H1 (cell line): ENCODE data around the gene IMPDH1. TPM values are rescaled to one million over a fixed set of nuclear protein-coding genes. Genes with fewer than 3 reads are reported as not detected.

Experiments used
- CTCF ChIA-PET: fragments of 300-600 bp; sonication (Branson Sonifier 250); formaldehyde crosslinking; loops from one replicate; lab custom pipeline; 2021; ENCODE audit not compliant: partially characterized antibody; lab: Charles Lee
- POLR2A ChIA-PET: fragments of 300-600 bp; sonication (Branson Sonifier 250); formaldehyde crosslinking; loops from one replicate; lab custom pipeline; 2021; ENCODE audit warnings: inconsistent platforms; ENCODE audit not compliant: partially characterized antibody; lab: Charles Lee
- DNase-seq, 2 experiments: peaks; one replicate each; pipeline versions ENCODE4 v3.0.0 to v3.0.0-alpha.2; 2010 to 2022; ENCODE audit warnings: low spot score in 2 of 2, low read depth in 1 of 2, mixed read lengths in 1 of 2
- FAIRE-seq: peaks from 2 replicates; lab custom pipeline; 2011; peaks lifted over from hg19 to GRCh38; lab: Jason Lieb, UNC
- H2AFZ ChIP-seq: 2 replicates; pipeline ENCODE4 v1.8.1; 2012; ENCODE audit warnings: low read length, inconsistent platforms
- H2AK5ac ChIP-seq: 2 replicates; pipeline ENCODE4 v1.6.1; 2013; ENCODE audit warnings: low read depth, low read length
- H2BK120ac ChIP-seq: replicated peaks from 2 replicates; pipeline ENCODE3; 2013; ENCODE audit warnings: low read depth, low read length, inconsistent platforms
- H2BK12ac ChIP-seq: 2 replicates; pipeline ENCODE4 v1.6.1; 2013; ENCODE audit warnings: low read depth, low read length
- H2BK15ac ChIP-seq: 2 replicates; pipeline ENCODE4 v1.6.1; 2013; ENCODE audit warnings: low read length
- H2BK20ac ChIP-seq: 2 replicates; pipeline ENCODE4 v1.6.1; 2013; ENCODE audit warnings: low read length
- H2BK5ac ChIP-seq: 2 replicates; pipeline ENCODE4 v1.6.1; 2013; ENCODE audit warnings: low read depth, low read length
- H3K14ac ChIP-seq: 2 replicates; pipeline ENCODE4 v1.6.1; 2013; ENCODE audit warnings: inconsistent platforms; ENCODE audit not compliant: insufficient read length
- H3K18ac ChIP-seq: 2 replicates; pipeline ENCODE4 v1.6.1; 2013; ENCODE audit warnings: low read length; ENCODE audit errors: extremely low read depth
- H3K23ac ChIP-seq: 2 replicates; pipeline ENCODE4 v1.6.1; 2013; ENCODE audit warnings: inconsistent platforms; ENCODE audit not compliant: insufficient read length
- H3K23me2 ChIP-seq: 2 replicates; pipeline ENCODE4 v1.6.1; 2013; ENCODE audit warnings: low read depth, low read length
- H3K27ac ChIP-seq: 2 replicates; pipeline ENCODE4 v1.6.1; 2011; ENCODE audit warnings: low read depth, low read length, inconsistent platforms
- H3K27me3 ChIP-seq, 4 experiments: replicated peaks in 1 of 4; 1 replicate in 1 of 4; 2 replicates in 3 of 4; pipeline versions ENCODE4 v1.6.1 to v1.8.1; 2011 to 2013; ENCODE audit warnings: low read length in 3 of 4, mild to moderate bottlenecking in 3 of 4, inconsistent platforms in 2 of 4, mixed read lengths in 2 of 4, moderate library complexity in 1 of 4; ENCODE audit not compliant: control insufficient read depth in 3 of 4, insufficient read depth in 3 of 4; ENCODE audit errors: extremely low read depth in 1 of 4
- H3K36me3 ChIP-seq, 4 experiments: 2 replicates each; pipeline versions ENCODE4 v1.6.1 to v1.8.1; 2011 to 2013; ENCODE audit warnings: mild to moderate bottlenecking in 4 of 4, low read length in 3 of 4, moderate library complexity in 2 of 4, control low read depth in 1 of 4, inconsistent platforms in 1 of 4; ENCODE audit not compliant: insufficient read depth in 4 of 4, control insufficient read depth in 2 of 4
- H3K4ac ChIP-seq: replicated peaks from 2 replicates; pipeline ENCODE3; 2013; ENCODE audit warnings: low read length, low read depth, mixed read lengths, inconsistent platforms; ENCODE audit not compliant: insufficient read length
- H3K4me1 ChIP-seq, 4 experiments: replicated peaks in 1 of 4; 1 replicate in 1 of 4; 2 replicates in 3 of 4; pipeline versions ENCODE4 v1.6.1 to v1.8.1; 2011 to 2013; ENCODE audit warnings: low read length in 3 of 4, inconsistent platforms in 2 of 4, mixed read lengths in 1 of 4; ENCODE audit not compliant: insufficient read depth in 4 of 4, control insufficient read depth in 3 of 4
- H3K4me2 ChIP-seq, 2 experiments: 2 replicates each; pipeline versions ENCODE4 v1.6.1 to v1.8.1; 2011 to 2013; ENCODE audit warnings: low read depth in 2 of 2, low read length in 2 of 2, control low read depth in 1 of 2, inconsistent platforms in 1 of 2, mild to moderate bottlenecking in 1 of 2; ENCODE audit not compliant: insufficient read depth in 1 of 2
- H3K4me3 ChIP-seq, 4 experiments: fragments of 200-600, 300-600 bp in 1 of 4; sonication (generic), shearing (Covaris generic), sonication (Bioruptor Twin) in 1 of 4; 2 replicates each; pipeline versions ENCODE4 v1.5.1 to v1.8.1; 2011 to 2016; ENCODE audit warnings: low read length in 4 of 4, low read depth in 3 of 4, control low read depth in 2 of 4, inconsistent platforms in 2 of 4, mild to moderate bottlenecking in 2 of 4, mixed read lengths in 1 of 4, moderate library complexity in 1 of 4; ENCODE audit not compliant: insufficient read depth in 2 of 4; ENCODE audit errors: extremely low read depth in 1 of 4
- H3K56ac ChIP-seq: replicated peaks from 2 replicates; pipeline ENCODE3; 2013; ENCODE audit warnings: low read depth, mild to moderate bottlenecking, mixed read lengths, low read length, inconsistent platforms; ENCODE audit not compliant: insufficient read length
- H3K79me1 ChIP-seq: 2 replicates; pipeline ENCODE4 v1.6.1; 2013; ENCODE audit warnings: low read depth, low read length, control low read depth
- H3K79me2 ChIP-seq, 2 experiments: 2 replicates each; pipeline versions ENCODE4 v1.6.1 to v1.8.1; 2012 to 2013; ENCODE audit warnings: low read length in 2 of 2, mild to moderate bottlenecking in 2 of 2, inconsistent platforms in 1 of 2; ENCODE audit not compliant: insufficient read depth in 2 of 2, control insufficient read depth in 1 of 2
- H3K9ac ChIP-seq, 4 experiments: replicated peaks in 1 of 4; 1 replicate in 1 of 4; 2 replicates in 3 of 4; pipeline versions ENCODE4 v1.6.1 to v1.8.1; 2011 to 2013; ENCODE audit warnings: low read depth in 3 of 4, low read length in 3 of 4, control low read depth in 2 of 4, mild to moderate bottlenecking in 2 of 4, moderate library complexity in 2 of 4, inconsistent platforms in 1 of 4; ENCODE audit errors: extremely low read depth in 1 of 4
- H3K9me3 ChIP-seq, 2 experiments: 2 replicates each; pipeline versions ENCODE4 v1.6.1 to v1.8.1; 2012 to 2013; ENCODE audit warnings: mild to moderate bottlenecking in 2 of 2, moderate library complexity in 2 of 2, control low read depth in 1 of 2, inconsistent platforms in 1 of 2, low read depth in 1 of 2, low read length in 1 of 2, mixed read lengths in 1 of 2; ENCODE audit not compliant: insufficient read depth in 2 of 2
- H4K20me1 ChIP-seq, 2 experiments: replicated peaks in 1 of 2; 2 replicates each; pipeline versions ENCODE3 to v1.8.1; 2011 to 2013; ENCODE audit warnings: inconsistent platforms in 2 of 2, low read length in 2 of 2, mild to moderate bottlenecking in 1 of 2; ENCODE audit not compliant: insufficient read depth in 2 of 2, control insufficient read depth in 1 of 2
- H4K5ac ChIP-seq: 2 replicates; pipeline ENCODE4 v1.6.1; 2013; ENCODE audit warnings: low read length, low read depth, mixed read lengths, inconsistent platforms; ENCODE audit not compliant: insufficient read length
- H4K8ac ChIP-seq: 2 replicates; pipeline ENCODE4 v1.8.0; 2013; ENCODE audit warnings: mild to moderate bottlenecking, moderate library complexity, low read length, inconsistent platforms; ENCODE audit not compliant: insufficient read depth; ENCODE audit errors: extremely low read depth
- H4K91ac ChIP-seq: replicated peaks from 2 replicates; pipeline ENCODE3; 2013; ENCODE audit warnings: low read length, mixed read lengths, inconsistent platforms; ENCODE audit not compliant: insufficient read length
- HDAC6 ChIP-seq: IDR thresholded peaks from one replicate; pipeline ENCODE4 v1.7.1; 2012; ENCODE audit warnings: low read depth, mild to moderate bottlenecking, inconsistent platforms, low read length, moderate library complexity
- SAP30 ChIP-seq: fragments of 300-600 bp; sonication (generic); IDR thresholded peaks from 2 replicates; pipeline ENCODE4 v1.7.1; 2012; ENCODE audit warnings: low read length, moderate library complexity, mild to moderate bottlenecking, inconsistent platforms; ENCODE audit not compliant: insufficient read depth, insufficient replicate concordance
- SIN3A ChIP-seq, 2 experiments: IDR thresholded peaks in 1 of 2; conservative IDR thresholded peaks in 1 of 2; 2 replicates each; pipeline ENCODE4 v1.6.1; 2011 to 2012; ENCODE audit warnings: low read length in 2 of 2, improper control_type of control experiment in 1 of 2, low read depth in 1 of 2, mild to moderate bottlenecking in 1 of 2
- SP2 ChIP-seq: IDR thresholded peaks from 2 replicates; pipeline ENCODE4 v1.6.1; 2012; ENCODE audit warnings: mild to moderate bottlenecking, low read length, inconsistent platforms
- WGBS, 2 experiments: shearing (Covaris generic) in 1 of 2; methylation state at CpG; one replicate each; pipeline versions ENCODE4 v1.1.6 to v1.1.7; 2013 to 2015; ENCODE audit warnings: low lambda C conversion rate in 2 of 2, mixed read lengths in 2 of 2, inconsistent platforms in 1 of 2, low coverage in 1 of 2, missing lambda C conversion rate in 1 of 2; ENCODE audit not compliant: insufficient replicate concordance in 2 of 2, insufficient coverage in 1 of 2, insufficient read length in 1 of 2; ENCODE audit errors: extremely low coverage in 1 of 2, missing lambda C conversion rate in 1 of 2; 5-methylcytosine and 5-hydroxymethylcytosine counted together
- polyA plus RNA-seq, 7 experiments: library from polyadenylated mRNA; depleted of rRNA in 3 of 7; stranded (reverse) in 5 of 7; unstranded in 2 of 7; fragments of >200 nt in 5 of 7; fragments of 200-250 nt in 2 of 7; gene quantifications; 1 replicate in 5 of 7; 2 replicates in 1 of 7; 4 replicates in 1 of 7; pipeline versions ENCODE4 v1.2.1 to v1.2.3, GENCODE V29; 2011 to 2013; ENCODE audit warnings: missing spikeins in 2 of 7, mixed read lengths in 2 of 7
- total RNA-seq: library from RNA; stranded (reverse); fragmentation: NEBNext Ultra II Directional; extraction: Animal tissue kit (Norgen Biotek cat#: 25700); gene quantifications from 2 replicates; pipeline ENCODE4 v1.2.1, GENCODE V29; 2021
- TF ChIP-seq, protein P1 (sequence below): IDR thresholded peaks from 2 replicates; pipeline ENCODE4 v1.6.1; 2011; ENCODE audit warnings: low read depth, mild to moderate bottlenecking, low read length; ENCODE audit not compliant: insufficient read depth

The IMPDH1 gene
- total and polyA plus RNA-seq, 2 of the 8 experiments (the other 6 are each of a cell fraction or from before 2014, with no cell fraction given): 45.8 TPM

DNA sequence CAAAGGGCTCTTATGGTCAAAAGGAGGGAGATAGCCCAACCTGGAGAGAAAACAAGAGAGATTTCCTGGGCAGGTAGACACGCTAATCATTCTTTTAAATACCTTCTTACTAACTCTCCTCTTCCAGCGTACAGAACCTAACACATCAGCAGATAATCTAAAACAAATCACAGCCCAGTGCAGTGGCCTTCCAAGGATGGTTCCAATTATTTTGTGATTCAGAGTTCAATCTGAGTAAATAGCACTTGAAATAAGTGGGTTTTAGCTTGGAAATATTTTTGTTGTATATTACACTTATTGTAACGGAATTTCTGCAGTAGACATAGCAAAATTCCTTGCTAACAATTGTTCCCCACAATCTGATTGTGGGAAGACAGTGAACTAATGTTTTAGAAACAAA, 7.3 kb upstream of the IMPDH1 start:
- Histone ChIP-seq H3K27ac (no peak overlapping the region), H4K20me1 (no peaks in the 10 kb centered on the region), H2AFZ (no peak overlapping the region), H3K9ac (no peak overlapping the region), H3K18ac (no peak overlapping the region), H2BK12ac (no peak overlapping the region), H3K36me3 (no peaks in the 10 kb centered on the region), H2AK5ac (no peak overlapping the region), H2BK120ac (no peak overlapping the region), H4K8ac (no peak overlapping the region), H3K4me1 (peaks cover 0 to 3% (median 0%) of the 10 kb centered on the region in 4 experiments; a peak in 1 of 7 replicates), H3K56ac (no peak overlapping the region), H3K4me3 (no peak overlapping the region), H3K79me2 (no peaks in the 10 kb centered on the region), H2BK20ac (no peak overlapping the region), H4K91ac (no peak overlapping the region), H3K4ac (no peak overlapping the region), H3K9me3 (no peaks in the 10 kb centered on the region), H2BK5ac (no peak overlapping the region), H3K27me3 (peaks cover 0 to 8% (median 2%) of the 10 kb centered on the region in 4 experiments; a peak in 4 of 7 replicates), H3K14ac (no peak overlapping the region), H4K5ac (no peak overlapping the region), H3K23me2 (peaks cover 2% of the 10 kb centered on the region; the same call in 1 of the 2 replicates), H3K79me1 (no peaks in the 10 kb centered on the region), H3K4me2 (no peak overlapping the region), H2BK15ac (no peak overlapping the region), H3K23ac (no peak overlapping the region)
- ChIA-PET CTCF (interaction anchor here (1.0 to 24.8 kb wide), 9 partner anchors 8 to 57 kb away, joined by 3 to 188 read pairs (median 10); partner anchors contain the start of gene IMPDH1), POLR2A (no interaction called here)
- WGBS, 2 experiments: 85% methylated on average over 3 of the region's 3 CpGs; no CpG with 5 or more reads in 1 of the 2 experiments
- DNase-seq (no peak), FAIRE-seq (no peak)
- TF ChIP-seq SAP30: no peak
- TF ChIP-seq, protein P1, sequence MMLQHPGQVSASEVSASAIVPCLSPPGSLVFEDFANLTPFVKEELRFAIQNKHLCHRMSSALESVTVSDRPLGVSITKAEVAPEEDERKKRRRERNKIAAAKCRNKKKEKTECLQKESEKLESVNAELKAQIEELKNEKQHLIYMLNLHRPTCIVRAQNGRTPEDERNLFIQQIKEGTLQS: no peak
- no peak for TF ChIP-seq SP2
- TF ChIP-seq SIN3A (conservative IDR thresholded peaks at IDR 0.05 in 1 of 2, IDR thresholded peaks at IDR 0.05 in 1 of 2; ENCODE audit: low read depth in 1 of 2, low read length in 2 of 2): no peak
- TF ChIP-seq HDAC6: no peak
